Keratinocyte (primary cell): ENCODE data around the gene MYNN. TPM values are rescaled to one million over a fixed set of nuclear protein-coding genes. Genes with fewer than 3 reads are reported as not detected.

ENCODE experiments used
- DNase-seq: peaks from one replicate; pipeline ENCODE4 v3.0.0-alpha.2; 2011; ENCODE audit warnings: low read depth, missing footprints, low spot score
- FAIRE-seq: peaks from 2 replicates; lab custom pipeline; 2011; peaks lifted over from hg19 to GRCh38; lab: Jason Lieb, UNC
- H2AFZ ChIP-seq: 2 replicates; pipeline ENCODE4 v1.6.0; 2012; ENCODE audit warnings: low read length, control low read depth, inconsistent platforms; ENCODE audit not compliant: control insufficient read depth
- H3K27ac ChIP-seq: 2 replicates; pipeline ENCODE4 v1.5.1; 2011; ENCODE audit warnings: low read length; ENCODE audit not compliant: control insufficient read depth, insufficient read depth
- H3K27me3 ChIP-seq: 3 replicates; pipeline ENCODE4 v1.6.0; 2011; ENCODE audit warnings: low read length; ENCODE audit not compliant: control insufficient read depth, insufficient read depth; ENCODE audit errors: extremely low read depth
- H3K36me3 ChIP-seq, 2 experiments: 2 replicates in 1 of 2; 3 replicates in 1 of 2; pipeline ENCODE4 v1.5.1; 2011; ENCODE audit warnings: low read length in 2 of 2, mild to moderate bottlenecking in 1 of 2; ENCODE audit not compliant: control insufficient read depth in 2 of 2, insufficient read depth in 2 of 2; ENCODE audit errors: extremely low read depth in 1 of 2
- H3K4me1 ChIP-seq: 3 replicates; pipeline ENCODE4 v1.5.1; 2011; ENCODE audit warnings: low read length; ENCODE audit not compliant: control insufficient read depth, insufficient read depth; ENCODE audit errors: extremely low read depth
- H3K4me2 ChIP-seq: 3 replicates; pipeline ENCODE4 v1.6.0; 2011; ENCODE audit warnings: low read depth, low read length; ENCODE audit not compliant: control insufficient read depth, insufficient read depth; ENCODE audit errors: extremely low read depth
- H3K4me3 ChIP-seq, 3 experiments: fragments of 200-600 bp in 1 of 3; sonication (generic) in 1 of 3; 2 replicates in 2 of 3; 3 replicates in 1 of 3; pipeline ENCODE4 v1.5.1; 2011 to 2016; ENCODE audit warnings: low read length in 3 of 3, mild to moderate bottlenecking in 3 of 3, control low read depth in 2 of 3, inconsistent platforms in 1 of 3, low read depth in 1 of 3, mixed read lengths in 1 of 3, mixed run types in 1 of 3, moderate library complexity in 1 of 3; ENCODE audit not compliant: control insufficient read depth in 2 of 3, insufficient read depth in 2 of 3; ENCODE audit errors: extremely low read depth in 1 of 3
- H3K79me2 ChIP-seq: 2 replicates; pipeline ENCODE4 v1.6.0; 2012; ENCODE audit warnings: low read length; ENCODE audit not compliant: control insufficient read depth, insufficient read depth
- H3K9ac ChIP-seq: 3 replicates; pipeline ENCODE4 v1.6.0; 2011; ENCODE audit warnings: low read length; ENCODE audit not compliant: control insufficient read depth, insufficient read depth; ENCODE audit errors: extremely low read depth
- H3K9me1 ChIP-seq: 3 replicates; pipeline ENCODE4 v1.6.0; 2011; ENCODE audit warnings: low read length; ENCODE audit not compliant: control insufficient read depth, insufficient read depth; ENCODE audit errors: extremely low read depth
- H3K9me3 ChIP-seq: 2 replicates; pipeline ENCODE4 v1.5.1; 2012; ENCODE audit warnings: low read depth, low read length; ENCODE audit not compliant: control insufficient read depth
- H4K20me1 ChIP-seq: 3 replicates; pipeline ENCODE4 v1.6.0; 2011; ENCODE audit warnings: low read length; ENCODE audit not compliant: control insufficient read depth, insufficient read depth; ENCODE audit errors: extremely low read depth
- EZH2 ChIP-seq: IDR thresholded peaks from one replicate; pipeline ENCODE4 v1.6.1; 2012; ENCODE audit warnings: inconsistent platforms, mild to moderate bottlenecking, low read length, moderate library complexity
- dilution Hi-C: fragments of 300-500 bp; cut with MboI; formaldehyde crosslinking; loops from one replicate; pipeline ENCODE4 v1.7.0; 2020; ENCODE audit warnings: low sequenced_read_pairs; ENCODE audit not compliant: extremely low pct_ligation_motif_present
- polyA plus RNA-seq, 5 experiments: library from polyadenylated mRNA; depleted of rRNA in 3 of 5; stranded (reverse) in 3 of 5; stranded (forward) in 1 of 5; unstranded in 1 of 5; fragments of >200 nt; gene quantifications; 1 replicate in 1 of 5; 2 replicates in 3 of 5; 3 replicates in 1 of 5; pipeline versions ENCODE4 v1.2.1 to v1.2.3, GENCODE V29; 2011 to 2012; ENCODE audit warnings: missing spikeins in 2 of 5, low read depth in 1 of 5, low replicate concordance in 1 of 5
- TF ChIP-seq, protein P1 (sequence below), 3 experiments: IDR thresholded peaks in 1 of 3; conservative IDR thresholded peaks in 1 of 3; optimal IDR thresholded peaks in 1 of 3; 2 replicates in 2 of 3; 3 replicates in 1 of 3; pipeline versions ENCODE3 to v1.5.1; 2011; ENCODE audit warnings: low read length in 3 of 3, mild to moderate bottlenecking in 3 of 3, moderate library complexity in 2 of 3, control low read depth in 1 of 3, inconsistent platforms in 1 of 3; ENCODE audit not compliant: insufficient read depth in 2 of 3; ENCODE audit errors: extremely low read depth in 1 of 3

Gene MYNN
- polyA plus RNA-seq, 1 donor (not counting 4 experiments of a cell fraction or from before 2014, with no cell fraction given): 16.9 TPM

DNA sequence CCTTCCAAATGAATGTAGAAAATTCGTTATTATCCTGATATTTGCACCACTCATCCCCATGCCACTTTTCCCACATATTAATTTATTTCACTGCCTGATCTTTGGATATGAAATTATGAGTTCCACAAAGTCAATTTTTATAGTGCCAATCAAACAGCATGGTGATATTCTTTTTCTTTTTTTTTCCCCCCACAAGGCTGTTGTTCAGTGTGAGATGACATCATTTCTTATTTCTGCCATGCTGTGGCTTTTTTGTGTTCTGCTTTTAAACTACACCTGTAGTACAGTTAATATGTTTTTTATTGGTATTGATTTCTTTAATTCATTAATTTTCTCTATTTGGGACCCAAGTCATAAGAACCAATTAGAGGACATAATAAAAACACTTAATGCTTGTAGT is 14.6 kb downstream of the MYNN start:
- TF ChIP-seq, protein P1, sequence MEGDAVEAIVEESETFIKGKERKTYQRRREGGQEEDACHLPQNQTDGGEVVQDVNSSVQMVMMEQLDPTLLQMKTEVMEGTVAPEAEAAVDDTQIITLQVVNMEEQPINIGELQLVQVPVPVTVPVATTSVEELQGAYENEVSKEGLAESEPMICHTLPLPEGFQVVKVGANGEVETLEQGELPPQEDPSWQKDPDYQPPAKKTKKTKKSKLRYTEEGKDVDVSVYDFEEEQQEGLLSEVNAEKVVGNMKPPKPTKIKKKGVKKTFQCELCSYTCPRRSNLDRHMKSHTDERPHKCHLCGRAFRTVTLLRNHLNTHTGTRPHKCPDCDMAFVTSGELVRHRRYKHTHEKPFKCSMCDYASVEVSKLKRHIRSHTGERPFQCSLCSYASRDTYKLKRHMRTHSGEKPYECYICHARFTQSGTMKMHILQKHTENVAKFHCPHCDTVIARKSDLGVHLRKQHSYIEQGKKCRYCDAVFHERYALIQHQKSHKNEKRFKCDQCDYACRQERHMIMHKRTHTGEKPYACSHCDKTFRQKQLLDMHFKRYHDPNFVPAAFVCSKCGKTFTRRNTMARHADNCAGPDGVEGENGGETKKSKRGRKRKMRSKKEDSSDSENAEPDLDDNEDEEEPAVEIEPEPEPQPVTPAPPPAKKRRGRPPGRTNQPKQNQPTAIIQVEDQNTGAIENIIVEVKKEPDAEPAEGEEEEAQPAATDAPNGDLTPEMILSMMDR (optimal IDR thresholded peaks at IDR 0.05 in 1 of 3, IDR thresholded peaks at IDR 0.05 in 1 of 3, conservative IDR thresholded peaks at IDR 0.05 in 1 of 3; ENCODE audit: extremely low read depth in 1 of 3, insufficient read depth in 2 of 3, low read length in 3 of 3): no peak
- no peak for TF ChIP-seq EZH2
- Histone ChIP-seq H3K9me1 (no peaks in the 10 kb centered on the region), H3K27me3 (no peaks in the 10 kb centered on the region), H3K4me2 (no peak overlapping the region), H3K79me2 (no peaks in the 10 kb centered on the region), H3K36me3 (peaks cover 8 to 9% of the 10 kb centered on the region in 2 experiments), H3K27ac (no peak overlapping the region), H4K20me1 (no peaks in the 10 kb centered on the region), H2AFZ (no peak overlapping the region), H3K4me3 (no peak overlapping the region), H3K9ac (no peak overlapping the region), H3K9me3 (no peaks in the 10 kb centered on the region), H3K4me1 (no peaks in the 10 kb centered on the region)
- dilution Hi-C loops: no loop called here
- no peak for DNase-seq
- FAIRE-seq: no peak

DNA sequence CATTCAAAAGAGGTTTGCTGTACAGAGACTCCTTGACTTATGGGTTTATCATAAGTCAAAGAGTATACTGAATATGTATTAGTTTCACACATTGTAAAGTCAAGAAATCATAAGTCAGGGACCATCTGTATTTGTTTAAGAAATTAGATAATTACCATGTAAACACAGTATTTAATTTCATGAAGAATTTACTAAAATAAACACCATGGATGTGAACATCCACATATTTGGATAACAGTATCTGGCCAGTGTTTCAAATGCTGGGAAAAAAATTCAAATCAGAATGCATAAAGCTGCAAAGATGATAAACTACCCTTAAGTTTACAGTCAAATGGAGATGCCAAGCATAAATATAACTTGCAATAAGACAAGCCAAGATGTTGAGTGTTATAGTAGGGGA is 17.0 kb downstream of the MYNN start:
- dilution Hi-C loops: no loop called here
- Histone ChIP-seq H2AFZ (no peak overlapping the region), H3K9me3 (no peaks in the 10 kb centered on the region), H3K9ac (no peak overlapping the region), H3K27ac (no peak overlapping the region), H3K4me2 (no peak overlapping the region), H3K27me3 (no peaks in the 10 kb centered on the region), H3K4me1 (no peaks in the 10 kb centered on the region), H3K9me1 (no peaks in the 10 kb centered on the region), H3K36me3 (peaks cover 8 to 9% of the 10 kb centered on the region in 2 experiments), H3K79me2 (no peaks in the 10 kb centered on the region), H3K4me3 (no peak overlapping the region), H4K20me1 (no peaks in the 10 kb centered on the region)
- DNase-seq (no peak), FAIRE-seq (no peak)
- TF ChIP-seq, protein P1 (optimal IDR thresholded peaks at IDR 0.05 in 1 of 3, IDR thresholded peaks at IDR 0.05 in 1 of 3, conservative IDR thresholded peaks at IDR 0.05 in 1 of 3; ENCODE audit: extremely low read depth in 1 of 3, insufficient read depth in 2 of 3, low read length in 3 of 3): no peak
- TF ChIP-seq EZH2: no peak
